Measurements from ENCODE around the gene STK38. TPM values are rescaled to one million over a fixed set of nuclear protein-coding genes. Genes with fewer than 3 reads are reported as not detected.

Gene STK38
- total RNA-seq, 1 experiment from 2014 or later, result 44.7 TPM

DNA sequence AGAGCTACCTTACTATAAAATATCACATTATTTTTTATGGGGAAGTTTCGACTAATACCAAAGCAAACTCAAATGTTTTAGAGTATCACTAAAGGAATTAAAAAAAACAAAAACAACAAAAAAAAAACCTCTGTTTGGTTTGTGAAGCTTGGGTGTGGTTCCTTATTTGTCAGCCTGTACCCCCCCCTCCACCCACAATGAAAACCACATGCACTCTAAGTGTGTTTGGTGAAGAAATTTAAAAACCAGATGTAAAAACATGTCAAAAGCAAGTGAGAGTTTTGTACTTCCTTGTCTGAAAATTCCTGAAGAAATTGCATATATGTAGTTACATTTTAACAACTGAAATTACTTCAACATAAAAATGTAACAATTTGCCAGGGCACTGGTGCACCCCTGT, 3.1 kb downstream of the STK38 start:
- BruUV-seq (replicated peaks), result no TSS peak
- CTCF ChIA-PET, result no interaction called here
- POLR2A ChIA-PET, result interaction anchor here (0.6 to 1.2 kb wide), 2 partner anchors 10 to 17 kb away, joined by 3 to 5 read pairs; no protein-coding TSS in a partner anchor
- no peaks in the 10 kb centered on the region for H3K27me3 ChIP-seq (ENCODE audit: control insufficient read depth, insufficient read depth, low read length)
- no peaks in the 10 kb centered on the region for H3K9me3 ChIP-seq (ENCODE audit: control insufficient read depth, insufficient read depth, low read depth, low read length)
- no peak overlapping the region for H3K27ac ChIP-seq (ENCODE audit: low read length)
- TF ChIP-seq TCF7L2 (IDR thresholded peaks at IDR 0.05; ENCODE audit: low read depth, low read length) (no peak), POLR2AphosphoS5 (IDR thresholded peaks at IDR 0.05; ENCODE audit: low read depth, low read length) (no peak), SIN3A (IDR thresholded peaks at IDR 0.05; ENCODE audit: borderline replicate concordance, insufficient read depth, low read depth, low read length) (no peak)
- TF ChIP-seq, protein P1, sequence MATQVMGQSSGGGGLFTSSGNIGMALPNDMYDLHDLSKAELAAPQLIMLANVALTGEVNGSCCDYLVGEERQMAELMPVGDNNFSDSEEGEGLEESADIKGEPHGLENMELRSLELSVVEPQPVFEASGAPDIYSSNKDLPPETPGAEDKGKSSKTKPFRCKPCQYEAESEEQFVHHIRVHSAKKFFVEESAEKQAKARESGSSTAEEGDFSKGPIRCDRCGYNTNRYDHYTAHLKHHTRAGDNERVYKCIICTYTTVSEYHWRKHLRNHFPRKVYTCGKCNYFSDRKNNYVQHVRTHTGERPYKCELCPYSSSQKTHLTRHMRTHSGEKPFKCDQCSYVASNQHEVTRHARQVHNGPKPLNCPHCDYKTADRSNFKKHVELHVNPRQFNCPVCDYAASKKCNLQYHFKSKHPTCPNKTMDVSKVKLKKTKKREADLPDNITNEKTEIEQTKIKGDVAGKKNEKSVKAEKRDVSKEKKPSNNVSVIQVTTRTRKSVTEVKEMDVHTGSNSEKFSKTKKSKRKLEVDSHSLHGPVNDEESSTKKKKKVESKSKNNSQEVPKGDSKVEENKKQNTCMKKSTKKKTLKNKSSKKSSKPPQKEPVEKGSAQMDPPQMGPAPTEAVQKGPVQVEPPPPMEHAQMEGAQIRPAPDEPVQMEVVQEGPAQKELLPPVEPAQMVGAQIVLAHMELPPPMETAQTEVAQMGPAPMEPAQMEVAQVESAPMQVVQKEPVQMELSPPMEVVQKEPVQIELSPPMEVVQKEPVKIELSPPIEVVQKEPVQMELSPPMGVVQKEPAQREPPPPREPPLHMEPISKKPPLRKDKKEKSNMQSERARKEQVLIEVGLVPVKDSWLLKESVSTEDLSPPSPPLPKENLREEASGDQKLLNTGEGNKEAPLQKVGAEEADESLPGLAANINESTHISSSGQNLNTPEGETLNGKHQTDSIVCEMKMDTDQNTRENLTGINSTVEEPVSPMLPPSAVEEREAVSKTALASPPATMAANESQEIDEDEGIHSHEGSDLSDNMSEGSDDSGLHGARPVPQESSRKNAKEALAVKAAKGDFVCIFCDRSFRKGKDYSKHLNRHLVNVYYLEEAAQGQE (IDR thresholded peaks at IDR 0.05; ENCODE audit: insufficient read depth in 1 of 2, low read depth in 2 of 2, low read length in 1 of 2), result no peak
- TF ChIP-seq, protein P2, sequence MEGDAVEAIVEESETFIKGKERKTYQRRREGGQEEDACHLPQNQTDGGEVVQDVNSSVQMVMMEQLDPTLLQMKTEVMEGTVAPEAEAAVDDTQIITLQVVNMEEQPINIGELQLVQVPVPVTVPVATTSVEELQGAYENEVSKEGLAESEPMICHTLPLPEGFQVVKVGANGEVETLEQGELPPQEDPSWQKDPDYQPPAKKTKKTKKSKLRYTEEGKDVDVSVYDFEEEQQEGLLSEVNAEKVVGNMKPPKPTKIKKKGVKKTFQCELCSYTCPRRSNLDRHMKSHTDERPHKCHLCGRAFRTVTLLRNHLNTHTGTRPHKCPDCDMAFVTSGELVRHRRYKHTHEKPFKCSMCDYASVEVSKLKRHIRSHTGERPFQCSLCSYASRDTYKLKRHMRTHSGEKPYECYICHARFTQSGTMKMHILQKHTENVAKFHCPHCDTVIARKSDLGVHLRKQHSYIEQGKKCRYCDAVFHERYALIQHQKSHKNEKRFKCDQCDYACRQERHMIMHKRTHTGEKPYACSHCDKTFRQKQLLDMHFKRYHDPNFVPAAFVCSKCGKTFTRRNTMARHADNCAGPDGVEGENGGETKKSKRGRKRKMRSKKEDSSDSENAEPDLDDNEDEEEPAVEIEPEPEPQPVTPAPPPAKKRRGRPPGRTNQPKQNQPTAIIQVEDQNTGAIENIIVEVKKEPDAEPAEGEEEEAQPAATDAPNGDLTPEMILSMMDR (IDR thresholded peaks at IDR 0.05), result no peak
- peaks cover 10% of the 10 kb centered on the region for H3K4me1 ChIP-seq (ENCODE audit: control insufficient read depth, insufficient read depth, low read length)
- intact Hi-C loops (cut with micrococcal nuclease; ENCODE audit: unreplicated experiment), result no loop called here
- no peak overlapping the region for H3K4me3 ChIP-seq (ENCODE audit: low read depth in 2 of 2, low read length in 2 of 2)
- ATAC-seq (no peak), DNase-seq (ENCODE audit: low read depth, low spot score) (no peak)
- H3K36me3 ChIP-seq (ENCODE audit: control insufficient read depth, insufficient read depth, low read length), result peaks cover 8% of the 10 kb centered on the region
- in situ Hi-C loops (cut with HindIII; ENCODE audit: low pct_unique_long_range_greater_than_20kb, low sequenced_read_pairs), result no loop called here

DNA sequence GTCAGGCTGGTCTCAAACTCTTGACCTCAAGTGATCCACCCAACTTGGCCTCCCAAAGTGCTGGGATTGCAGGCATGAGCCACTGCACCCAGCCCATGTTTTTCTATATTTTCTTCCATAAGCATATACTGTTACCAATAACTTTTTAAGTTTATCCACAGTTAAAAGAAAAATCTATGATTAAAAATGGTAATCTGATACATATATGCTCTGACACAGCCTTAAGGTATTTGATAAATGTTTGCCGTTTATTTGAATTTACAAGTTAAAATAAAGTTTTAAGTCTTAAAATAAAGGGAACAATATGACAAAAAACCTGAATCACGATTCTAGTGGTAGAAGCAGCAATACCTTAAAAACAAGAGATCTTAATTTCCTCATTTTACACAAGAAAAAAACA, 5.2 kb downstream of the STK38 start:
- TF ChIP-seq, protein P1 (IDR thresholded peaks at IDR 0.05; ENCODE audit: insufficient read depth in 1 of 2, low read depth in 2 of 2, low read length in 1 of 2), result no peak
- TF ChIP-seq SIN3A (IDR thresholded peaks at IDR 0.05; ENCODE audit: borderline replicate concordance, insufficient read depth, low read depth, low read length) (no peak), POLR2AphosphoS5 (IDR thresholded peaks at IDR 0.05; ENCODE audit: low read depth, low read length) (no peak), TCF7L2 (IDR thresholded peaks at IDR 0.05; ENCODE audit: low read depth, low read length) (no peak)
- TF ChIP-seq, protein P2 (IDR thresholded peaks at IDR 0.05), result no peak
- no peak overlapping the region for H3K4me3 ChIP-seq (ENCODE audit: low read depth in 2 of 2, low read length in 2 of 2)
- peaks cover 7% of the 10 kb centered on the region for H3K4me1 ChIP-seq (ENCODE audit: control insufficient read depth, insufficient read depth, low read length)
- ATAC-seq (no peak), DNase-seq (ENCODE audit: low read depth, low spot score) (no peak)
- H3K27me3 ChIP-seq (ENCODE audit: control insufficient read depth, insufficient read depth, low read length), result no peaks in the 10 kb centered on the region
- intact Hi-C loops (cut with micrococcal nuclease; ENCODE audit: unreplicated experiment) (no loop called here), in situ Hi-C loops (cut with HindIII; ENCODE audit: low pct_unique_long_range_greater_than_20kb, low sequenced_read_pairs) (no loop called here)
- peaks cover 8% of the 10 kb centered on the region for H3K36me3 ChIP-seq (ENCODE audit: control insufficient read depth, insufficient read depth, low read length)
- CTCF ChIA-PET, result no interaction called here
- no peaks in the 10 kb centered on the region for H3K9me3 ChIP-seq (ENCODE audit: control insufficient read depth, insufficient read depth, low read depth, low read length)
- BruUV-seq (replicated peaks), result no TSS peak
- no peak overlapping the region for H3K27ac ChIP-seq (ENCODE audit: low read length)
- POLR2A ChIA-PET, result interaction anchor here (0.6 kb wide), 1 partner anchor 278 kb away, joined by 8 read pairs; no protein-coding TSS in a partner anchor
